HL-60 (cell line): ENCODE measurements around the gene ACTR3C.

ENCODE experiments used
- GABPA ChIP-seq: IDR thresholded peaks from 2 replicates; pipeline ENCODE4 v1.6.1; 2012; ENCODE audit warnings: low read depth
- POLR2AphosphoS5 ChIP-seq: IDR thresholded peaks from 2 replicates; pipeline ENCODE4 v1.6.1; 2012; ENCODE audit warnings: low read depth
- TF ChIP-seq, protein P1 (sequence below): IDR thresholded peaks from one replicate; pipeline ENCODE4 v1.5.1; 2011; ENCODE audit warnings: low read length, control low read depth, inconsistent platforms; ENCODE audit not compliant: insufficient read depth
- TF ChIP-seq, protein P2 (sequence below): IDR thresholded peaks from 2 replicates; pipeline ENCODE4 v1.6.1; 2012; ENCODE audit warnings: low read depth; ENCODE audit not compliant: insufficient replicate concordance

DNA sequence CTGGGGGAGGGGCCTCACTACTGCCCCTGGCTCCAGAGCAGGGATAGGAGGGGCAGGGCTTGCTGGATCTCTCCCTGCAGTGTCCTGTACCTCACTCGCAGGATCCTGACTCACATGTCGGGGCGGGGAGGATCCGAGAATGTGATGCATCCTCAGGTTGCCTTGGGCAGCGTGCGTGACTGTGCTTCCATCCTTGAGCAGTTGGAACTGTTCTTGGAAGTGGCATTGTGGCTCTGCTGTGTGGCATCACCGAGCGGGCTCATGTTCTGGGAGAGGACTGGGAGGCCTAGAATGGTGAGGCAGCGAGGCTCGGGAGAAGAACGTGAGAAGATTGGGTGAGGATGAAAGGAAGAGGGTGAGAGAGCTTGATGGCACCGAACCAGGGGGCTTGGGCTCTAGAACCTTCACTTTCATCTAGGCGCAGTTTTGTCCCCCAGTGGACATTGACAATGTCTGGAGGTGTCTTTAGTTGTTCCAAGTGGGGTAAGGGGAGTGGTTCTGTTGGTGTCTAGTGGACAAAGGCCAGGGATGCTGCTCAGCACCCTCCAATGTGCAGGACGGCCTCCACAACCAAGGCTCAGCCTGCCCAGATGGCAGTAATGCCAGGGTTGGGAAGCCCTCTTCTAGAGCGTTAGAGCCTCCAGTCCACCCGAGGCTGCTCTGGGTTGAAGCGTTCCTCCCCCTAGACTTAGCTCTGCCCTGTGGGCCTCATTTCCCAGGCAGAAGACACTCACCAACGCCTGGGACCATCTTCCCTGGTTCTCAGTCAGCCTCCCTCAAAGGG, 9.7 kb upstream of the ACTR3C start:
- TF ChIP-seq, protein P1, sequence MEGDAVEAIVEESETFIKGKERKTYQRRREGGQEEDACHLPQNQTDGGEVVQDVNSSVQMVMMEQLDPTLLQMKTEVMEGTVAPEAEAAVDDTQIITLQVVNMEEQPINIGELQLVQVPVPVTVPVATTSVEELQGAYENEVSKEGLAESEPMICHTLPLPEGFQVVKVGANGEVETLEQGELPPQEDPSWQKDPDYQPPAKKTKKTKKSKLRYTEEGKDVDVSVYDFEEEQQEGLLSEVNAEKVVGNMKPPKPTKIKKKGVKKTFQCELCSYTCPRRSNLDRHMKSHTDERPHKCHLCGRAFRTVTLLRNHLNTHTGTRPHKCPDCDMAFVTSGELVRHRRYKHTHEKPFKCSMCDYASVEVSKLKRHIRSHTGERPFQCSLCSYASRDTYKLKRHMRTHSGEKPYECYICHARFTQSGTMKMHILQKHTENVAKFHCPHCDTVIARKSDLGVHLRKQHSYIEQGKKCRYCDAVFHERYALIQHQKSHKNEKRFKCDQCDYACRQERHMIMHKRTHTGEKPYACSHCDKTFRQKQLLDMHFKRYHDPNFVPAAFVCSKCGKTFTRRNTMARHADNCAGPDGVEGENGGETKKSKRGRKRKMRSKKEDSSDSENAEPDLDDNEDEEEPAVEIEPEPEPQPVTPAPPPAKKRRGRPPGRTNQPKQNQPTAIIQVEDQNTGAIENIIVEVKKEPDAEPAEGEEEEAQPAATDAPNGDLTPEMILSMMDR: no peak
- TF ChIP-seq, protein P2, sequence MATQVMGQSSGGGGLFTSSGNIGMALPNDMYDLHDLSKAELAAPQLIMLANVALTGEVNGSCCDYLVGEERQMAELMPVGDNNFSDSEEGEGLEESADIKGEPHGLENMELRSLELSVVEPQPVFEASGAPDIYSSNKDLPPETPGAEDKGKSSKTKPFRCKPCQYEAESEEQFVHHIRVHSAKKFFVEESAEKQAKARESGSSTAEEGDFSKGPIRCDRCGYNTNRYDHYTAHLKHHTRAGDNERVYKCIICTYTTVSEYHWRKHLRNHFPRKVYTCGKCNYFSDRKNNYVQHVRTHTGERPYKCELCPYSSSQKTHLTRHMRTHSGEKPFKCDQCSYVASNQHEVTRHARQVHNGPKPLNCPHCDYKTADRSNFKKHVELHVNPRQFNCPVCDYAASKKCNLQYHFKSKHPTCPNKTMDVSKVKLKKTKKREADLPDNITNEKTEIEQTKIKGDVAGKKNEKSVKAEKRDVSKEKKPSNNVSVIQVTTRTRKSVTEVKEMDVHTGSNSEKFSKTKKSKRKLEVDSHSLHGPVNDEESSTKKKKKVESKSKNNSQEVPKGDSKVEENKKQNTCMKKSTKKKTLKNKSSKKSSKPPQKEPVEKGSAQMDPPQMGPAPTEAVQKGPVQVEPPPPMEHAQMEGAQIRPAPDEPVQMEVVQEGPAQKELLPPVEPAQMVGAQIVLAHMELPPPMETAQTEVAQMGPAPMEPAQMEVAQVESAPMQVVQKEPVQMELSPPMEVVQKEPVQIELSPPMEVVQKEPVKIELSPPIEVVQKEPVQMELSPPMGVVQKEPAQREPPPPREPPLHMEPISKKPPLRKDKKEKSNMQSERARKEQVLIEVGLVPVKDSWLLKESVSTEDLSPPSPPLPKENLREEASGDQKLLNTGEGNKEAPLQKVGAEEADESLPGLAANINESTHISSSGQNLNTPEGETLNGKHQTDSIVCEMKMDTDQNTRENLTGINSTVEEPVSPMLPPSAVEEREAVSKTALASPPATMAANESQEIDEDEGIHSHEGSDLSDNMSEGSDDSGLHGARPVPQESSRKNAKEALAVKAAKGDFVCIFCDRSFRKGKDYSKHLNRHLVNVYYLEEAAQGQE: no peak
- TF ChIP-seq GABPA (no peak), POLR2AphosphoS5 (no peak)
